Testis (tissue), 5 donors: Measurements from ENCODE around the gene DHX38. TPM values are rescaled to one million over a fixed set of nuclear protein-coding genes. Genes with fewer than 3 reads are reported as not detected.

ENCODE experiments used
- DNase-seq: peaks from one replicate; pipeline ENCODE4 v3.0.0-alpha.2; 2019
- H3K27ac ChIP-seq, 2 donors: fragments of 200-600 bp; sonication (generic); one replicate each; pipeline ENCODE4 v1.5.1; 2019
- H3K27me3 ChIP-seq: fragments of 200-600 bp; sonication (generic); one replicate; pipeline ENCODE4 v1.5.1; 2019
- H3K36me3 ChIP-seq: fragments of 200-600 bp; sonication (generic); one replicate; pipeline ENCODE4 v1.5.1; 2017; ENCODE audit warnings: low read depth; ENCODE audit errors: missing control alignments
- H3K4me1 ChIP-seq: fragments of 200-600 bp; sonication (generic); one replicate; pipeline ENCODE4 v1.5.1; 2019
- H3K4me3 ChIP-seq, 2 donors: fragments of 200-600 bp; sonication (generic); one replicate each; pipeline ENCODE4 v1.5.1; 2017 to 2019
- H3K9me3 ChIP-seq: fragments of 200-600 bp; sonication (generic); one replicate; pipeline ENCODE4 v1.5.1; 2017
- CTCF ChIP-seq, 3 experiments: fragments of 450-650 bp in 2 of 3; fragments of 200-600 bp in 1 of 3; sonication (generic) in 1 of 3; IDR thresholded peaks; one replicate each; pipeline ENCODE4 v1.5.1; 2016 to 2019; ENCODE audit warnings: antibody characterized with exemption in 3 of 3, mild to moderate bottlenecking in 2 of 3, moderate library complexity in 1 of 3
- POLR2A ChIP-seq: fragments of 450-650 bp; IDR thresholded peaks from one replicate; pipeline ENCODE4 v1.6.1; 2017; ENCODE audit warnings: antibody characterized with exemption, mild to moderate bottlenecking, moderate library complexity
- WGBS, 2 donors: methylation state at CpG; one replicate each; pipeline ENCODE4 v1.1.5; 2018; 5-methylcytosine and 5-hydroxymethylcytosine counted together
- intact Hi-C: fragments of 100-400 bp; cut with DNase I; formaldehyde crosslinking; loops from one replicate; pipeline ENCODE4 v1.15.1; 2023; ENCODE audit warnings: low total_unique reads
- long read RNA-seq, 2 donors: transcript quantifications; one replicate each; lab custom pipeline, GENCODE V29; 2026
- polyA plus RNA-seq: library from polyadenylated mRNA; stranded (reverse); fragments of 350-450 nt; fragmentation: Illumina TruSeq; extraction: RNeasy Lipid Tissue Mini Kit (QIAGEN cat#74804); gene quantifications from one replicate; pipeline ENCODE4 v1.2.3, GENCODE V29; 2014; ENCODE audit warnings: low read depth, low replicate concordance; ENCODE audit not compliant: insufficient read depth
- total RNA-seq, 2 donors: library from RNA; depleted of rRNA; stranded (reverse); fragments of >200 nt; gene quantifications; one replicate each; pipeline ENCODE4 v1.2.3, GENCODE V29; 2016

The DHX38 gene
- total RNA-seq (100 to 1,000 TPM in 1 of 2 donors, 10 to 100 TPM in 1; 95.0 to 102 TPM), polyA plus RNA-seq (64.5 TPM)
- long read RNA-seq, donor 1, full-length matches to known transcripts = 5 of 11 reads
- long read RNA-seq, donor 1, partial matches to known transcripts = 6 of 11 reads
- long read RNA-seq, donor 1, other reads (novel, unspliced or antisense) = 0 of 11 reads
- long read RNA-seq, donor 2, full-length matches to known transcripts = 1 of 12 reads
- long read RNA-seq, donor 2, partial matches to known transcripts = 11 of 12 reads
- long read RNA-seq, donor 2, other reads (novel, unspliced or antisense) = 0 of 12 reads

- Histone ChIP-seq H3K27ac (peak within 1 kb of the TSS; percentile 91 to 94), H3K36me3 (no peaks in the 10 kb centered on the region), H3K4me3 (peak within 1 kb of the TSS; percentile 78 to 91), H3K4me1 (peaks cover 23% of the 10 kb centered on the region), H3K27me3 (no peaks in the 10 kb centered on the region), H3K9me3 (no peaks in the 10 kb centered on the region)
- intact Hi-C loops = no loop called here
- TF ChIP-seq POLR2A (peak; percentile 37), CTCF (IDR thresholded peaks at IDR 0.05) (no peak)
- WGBS, 2 donors = 0 to 1% methylated on average over 18 to 43 of the region's 43 CpGs
- peak; percentile 98 for DNase-seq
Observed at GRCh38 chr16:72093448-72094265, at the start of gene DHX38, which contains the start of gene TXNL4B. Gene DHX38, plus strand, starts transcription at chr16:72093847. Its CDS starts 2,311 bp downstream, at chr16:72096158. Gene TXNL4B, minus strand, starts transcription at chr16:72093620. Its CDS starts 2,871 bp downstream, at chr16:72090749.

GRCh38 chr16:72044296-72044695 lies 49.4 kb upstream of the DHX38 start:
- WGBS, 2 donors = 73 to 78% methylated on average over 6 of the region's 6 CpGs

GRCh38 chr16:72044825-72045359 lies 48.8 kb upstream of the DHX38 start:
- no peak overlapping the region for H3K4me3 ChIP-seq
- intact Hi-C loops = no loop called here
- no peak for TF ChIP-seq CTCF (IDR thresholded peaks at IDR 0.05)
- TF ChIP-seq POLR2A = no peak
- no peak for DNase-seq
- H3K4me1 ChIP-seq = no peaks in the 10 kb centered on the region
- no peaks in the 10 kb centered on the region for H3K27me3 ChIP-seq
- 68 to 85% methylated on average over 2 of the region's 2 CpGs for WGBS, 2 donors
- H3K27ac ChIP-seq = no peak overlapping the region
- H3K9me3 ChIP-seq = no peaks in the 10 kb centered on the region
- no peaks in the 10 kb centered on the region for H3K36me3 ChIP-seq

More at GRCh38 chr16:72044296-72044695, 49.4 kb upstream of the DHX38 start:
- Histone ChIP-seq H3K27ac (no peak overlapping the region), H3K4me1 (no peaks in the 10 kb centered on the region), H3K36me3 (no peaks in the 10 kb centered on the region), H3K27me3 (no peaks in the 10 kb centered on the region), H3K4me3 (no peak overlapping the region), H3K9me3 (no peaks in the 10 kb centered on the region)
- TF ChIP-seq CTCF (IDR thresholded peaks at IDR 0.05) (no peak), POLR2A (no peak)
- intact Hi-C loops = no loop called here
- DNase-seq = no peak

GRCh38 chr16:72049110-72049509 lies 44.5 kb upstream of the DHX38 start:
- H3K36me3 ChIP-seq = no peaks in the 10 kb centered on the region
- no peak overlapping the region for H3K4me3 ChIP-seq
- no peaks in the 10 kb centered on the region for H3K27me3 ChIP-seq
- no peaks in the 10 kb centered on the region for H3K4me1 ChIP-seq
- no peak for DNase-seq
- no peak overlapping the region for H3K27ac ChIP-seq
- intact Hi-C loops = no loop called here
- no peaks in the 10 kb centered on the region for H3K9me3 ChIP-seq
- TF ChIP-seq POLR2A (no peak), CTCF (IDR thresholded peaks at IDR 0.05) (no peak)
